B cell (primary cell): Measurements from ENCODE around the gene CNKSR3. TPM values are rescaled to one million over a fixed set of nuclear protein-coding genes. Genes with fewer than 3 reads are reported as not detected.

Source experiments
- ATAC-seq: fragments of 200-7000 bp; cut with Tn5 transposase; one replicate; pipeline ENCODE4 v1.10.0; 2021; ENCODE audit warnings: low read depth, mild to moderate bottlenecking, moderate number of reproducible peaks, moderate library complexity
- CTCF ChIA-PET: fragments of 350-600 bp; sonication (Branson Sonifier 250); formaldehyde crosslinking; loops from one replicate; lab custom pipeline; 2021; ENCODE audit warnings: antibody characterized with exemption, inconsistent platforms; lab: Charles Lee
- POLR2A ChIA-PET: fragments of 350-600 bp; sonication (Branson Sonifier 250); formaldehyde crosslinking; loops from one replicate; lab custom pipeline; 2021; ENCODE audit warnings: antibody characterized with exemption; lab: Charles Lee
- DNase-seq: peaks from one replicate; pipeline ENCODE4 v3.0.0; 2013
- H2AFZ ChIP-seq: 2 replicates; pipeline ENCODE4 v1.6.1; 2012; ENCODE audit warnings: mild to moderate bottlenecking, low read depth, low read length; ENCODE audit not compliant: insufficient read depth, poor library complexity, severe bottlenecking
- H3K27ac ChIP-seq, 2 donors: 1 replicate in 1 of 2; 2 replicates in 1 of 2; pipeline ENCODE4 v1.5.1; 2012 to 2013; ENCODE audit warnings: low read length in 2 of 2, mild to moderate bottlenecking in 2 of 2, moderate library complexity in 1 of 2
- H3K27me3 ChIP-seq, 4 experiments: fragments of 200-600 bp in 1 of 4; sonication (generic) in 1 of 4; replicated peaks in 1 of 4; 1 replicate in 2 of 4; 2 replicates in 2 of 4; pipeline versions ENCODE4 v1.6.1 to v1.7.0; 2013 to 2016; ENCODE audit warnings: low read length in 3 of 4, mild to moderate bottlenecking in 2 of 4, mixed read lengths in 1 of 4, moderate library complexity in 1 of 4; ENCODE audit not compliant: insufficient read depth in 4 of 4, control insufficient read depth in 3 of 4; ENCODE audit errors: control extremely low read depth in 1 of 4
- H3K36me3 ChIP-seq, 2 experiments: replicated peaks in 1 of 2; 1 replicate in 1 of 2; 2 replicates in 1 of 2; pipeline versions ENCODE4 v1.6.1 to v1.7.1; 2013; ENCODE audit warnings: low read length in 1 of 2; ENCODE audit not compliant: insufficient read depth in 2 of 2, control insufficient read depth in 1 of 2; ENCODE audit errors: control extremely low read depth in 1 of 2, extremely low read depth in 1 of 2
- H3K4me1 ChIP-seq, 2 donors: fragments of 200-600 bp in 1 of 2; sonication (generic) in 1 of 2; 1 replicate in 1 of 2; 2 replicates in 1 of 2; pipeline versions ENCODE4 v1.5.1 to v1.6.1; 2013 to 2017; ENCODE audit warnings: low read length in 2 of 2; ENCODE audit not compliant: control insufficient read depth in 2 of 2, insufficient read depth in 2 of 2
- H3K4me2 ChIP-seq: replicated peaks from 2 replicates; pipeline ENCODE3; 2012; ENCODE audit warnings: mild to moderate bottlenecking, low read depth, low read length; ENCODE audit not compliant: poor library complexity, severe bottlenecking
- H3K4me3 ChIP-seq, 5 experiments: fragments of 200-600 bp in 1 of 5; sonication (generic) in 1 of 5; 1 replicate in 3 of 5; 2 replicates in 2 of 5; pipeline versions ENCODE4 v1.5.1 to v1.7.0; 2011 to 2016; ENCODE audit warnings: low read length in 4 of 5, mild to moderate bottlenecking in 4 of 5, low read depth in 2 of 5, control low read depth in 1 of 5, moderate library complexity in 1 of 5; ENCODE audit not compliant: insufficient read depth in 1 of 5; ENCODE audit errors: control extremely low read depth in 1 of 5, extremely low read depth in 1 of 5
- H3K79me2 ChIP-seq: fragments of 200-600 bp; sonication (generic); one replicate; pipeline ENCODE4 v1.6.0; 2016; ENCODE audit warnings: low read length; ENCODE audit not compliant: control insufficient read depth, insufficient read depth
- H3K9ac ChIP-seq: fragments of 200-600 bp; sonication (generic); 2 replicates; pipeline ENCODE4 v1.6.1; 2017; ENCODE audit warnings: mild to moderate bottlenecking, low read length, moderate library complexity
- H3K9me3 ChIP-seq, 3 donors: one replicate each; pipeline versions ENCODE4 v1.6.1 to v1.7.1; 2013; ENCODE audit warnings: low read length in 2 of 3; ENCODE audit not compliant: control insufficient read depth in 2 of 3, insufficient read depth in 1 of 3; ENCODE audit errors: control extremely low read depth in 1 of 3
- H4K20me1 ChIP-seq: 2 replicates; pipeline ENCODE4 v1.6.0; 2012; ENCODE audit warnings: mild to moderate bottlenecking, low read length; ENCODE audit not compliant: insufficient read depth, control insufficient read depth, poor library complexity, severe bottlenecking
- H3K27ac Mint-ChIP-seq: one replicate; pipeline ENCODE4 v1.8.0; 2021; ENCODE audit warnings: mixed read lengths
- H3K27me3 Mint-ChIP-seq: one replicate; pipeline ENCODE4 v1.8.0; 2021; ENCODE audit warnings: mixed read lengths
- H3K4me1 Mint-ChIP-seq: one replicate; pipeline ENCODE4 v1.8.0; 2021; ENCODE audit warnings: mixed read lengths
- H3K4me3 Mint-ChIP-seq: one replicate; pipeline ENCODE4 v1.8.0; 2021; ENCODE audit warnings: mixed read lengths
- H3K9me3 Mint-ChIP-seq: one replicate; pipeline ENCODE4 v1.8.0; 2022; ENCODE audit warnings: mixed read lengths; ENCODE audit not compliant: insufficient read depth
- EZH2 ChIP-seq: IDR thresholded peaks from 2 replicates; pipeline ENCODE4 v1.6.1; 2012; ENCODE audit warnings: borderline replicate concordance, low read depth, mild to moderate bottlenecking, moderate library complexity, low read length; ENCODE audit not compliant: insufficient read depth, poor library complexity, severe bottlenecking
- WGBS: methylation state at CpG from one replicate; pipeline ENCODE4 v1.1.5; 2013; ENCODE audit warnings: missing lambda C conversion rate; ENCODE audit not compliant: insufficient coverage; 5-methylcytosine and 5-hydroxymethylcytosine counted together
- intact Hi-C: fragments of 100-400 bp; cut with micrococcal nuclease; formaldehyde crosslinking; loops from one replicate; pipeline ENCODE4 v1.10.0; 2022
- polyA plus RNA-seq: library from polyadenylated mRNA; depleted of rRNA; stranded (reverse); fragments of >200 nt; gene quantifications from 2 replicates; pipeline ENCODE4 v1.2.3, GENCODE V29; 2012
- total RNA-seq, 2 donors: library from RNA; stranded (reverse); fragments of 120-200 nt in 1 of 2; gene quantifications; 1 replicate in 1 of 2; 2 replicates in 1 of 2; pipeline versions ENCODE4 v1.2.3 to v1.2.4, GENCODE V29; 2013 to 2022
- TF ChIP-seq, protein P1 (sequence below): fragments of 200-600 bp; IDR thresholded peaks from one replicate; pipeline ENCODE4 v1.8.0; 2022; ENCODE audit warnings: antibody characterized with exemption, mild to moderate bottlenecking

The CNKSR3 gene
- total and polyA plus RNA-seq, 2 donors (not counting 1 experiment from before 2014, with no cell fraction given), result not detected

- H3K79me2 ChIP-seq, result no peaks in the 10 kb centered on the region
- CTCF ChIA-PET, result interaction anchor here (0.9 kb wide), 1 partner anchor 41 kb away, joined by 3 read pairs; no protein-coding TSS in a partner anchor
These were observed 51.7 kb downstream of the CNKSR3 start for GRCh38 chr6:154458565-154459470.

DNA sequence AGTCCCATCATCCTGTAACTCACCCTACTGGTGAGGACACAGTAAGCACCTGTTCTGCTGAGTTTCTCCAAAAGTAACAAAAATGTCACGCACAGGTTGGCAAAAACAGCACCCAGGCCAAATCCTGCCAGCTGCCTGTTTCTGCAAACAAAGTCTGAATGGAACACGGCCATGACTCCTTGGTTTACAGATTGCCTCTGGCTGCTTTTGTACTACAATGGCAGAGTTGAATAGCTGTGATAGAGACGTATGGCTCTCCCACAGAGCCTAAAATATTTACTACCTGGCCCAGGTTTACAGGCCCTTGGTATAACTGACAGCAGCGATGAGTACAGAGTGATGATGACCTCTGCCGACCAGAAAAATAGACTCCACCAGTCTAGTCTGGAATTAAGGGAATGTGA, 52.6 kb downstream of the CNKSR3 start:
- H3K4me3 ChIP-seq, result no peak overlapping the region
- intact Hi-C loops, result no loop called here
- Mint-ChIP-seq H3K9me3 (no peaks in the 10 kb centered on the region), H3K27ac (no peak overlapping the region), H3K4me1 (no peaks in the 10 kb centered on the region), H3K4me3 (no peak overlapping the region), H3K27me3 (peaks cover 12% of the 10 kb centered on the region)
- H3K9ac ChIP-seq, result no peak overlapping the region
- H3K36me3 ChIP-seq, result no peaks in the 10 kb centered on the region
- ATAC-seq, result no peak
- WGBS, result 100% methylated on average over 2 of the region's 5 CpGs
- no peaks in the 10 kb centered on the region for H3K79me2 ChIP-seq
- no peak overlapping the region for H2AFZ ChIP-seq
- POLR2A ChIA-PET, result no interaction called here
- H3K9me3 ChIP-seq, result no peaks in the 10 kb centered on the region
- H3K27me3 ChIP-seq, result no peaks in the 10 kb centered on the region
- CTCF ChIA-PET, result interaction anchor here (1.4 kb wide), 1 partner anchor 10 kb away, joined by 6 read pairs; no protein-coding TSS in a partner anchor
- H3K4me1 ChIP-seq, result no peaks in the 10 kb centered on the region
- H3K27ac ChIP-seq, result no peak overlapping the region
- no peak for DNase-seq
- TF ChIP-seq, protein P1, sequence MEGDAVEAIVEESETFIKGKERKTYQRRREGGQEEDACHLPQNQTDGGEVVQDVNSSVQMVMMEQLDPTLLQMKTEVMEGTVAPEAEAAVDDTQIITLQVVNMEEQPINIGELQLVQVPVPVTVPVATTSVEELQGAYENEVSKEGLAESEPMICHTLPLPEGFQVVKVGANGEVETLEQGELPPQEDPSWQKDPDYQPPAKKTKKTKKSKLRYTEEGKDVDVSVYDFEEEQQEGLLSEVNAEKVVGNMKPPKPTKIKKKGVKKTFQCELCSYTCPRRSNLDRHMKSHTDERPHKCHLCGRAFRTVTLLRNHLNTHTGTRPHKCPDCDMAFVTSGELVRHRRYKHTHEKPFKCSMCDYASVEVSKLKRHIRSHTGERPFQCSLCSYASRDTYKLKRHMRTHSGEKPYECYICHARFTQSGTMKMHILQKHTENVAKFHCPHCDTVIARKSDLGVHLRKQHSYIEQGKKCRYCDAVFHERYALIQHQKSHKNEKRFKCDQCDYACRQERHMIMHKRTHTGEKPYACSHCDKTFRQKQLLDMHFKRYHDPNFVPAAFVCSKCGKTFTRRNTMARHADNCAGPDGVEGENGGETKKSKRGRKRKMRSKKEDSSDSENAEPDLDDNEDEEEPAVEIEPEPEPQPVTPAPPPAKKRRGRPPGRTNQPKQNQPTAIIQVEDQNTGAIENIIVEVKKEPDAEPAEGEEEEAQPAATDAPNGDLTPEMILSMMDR, result no peak
- no peak for TF ChIP-seq EZH2
- no peaks in the 10 kb centered on the region for H4K20me1 ChIP-seq
- H3K4me2 ChIP-seq, result no peak overlapping the region

More at GRCh38 chr6:154458565-154459470, 51.7 kb downstream of the CNKSR3 start:
- intact Hi-C loops, result no loop called here
- no peaks in the 10 kb centered on the region for H3K36me3 ChIP-seq
- DNase-seq (no peak), ATAC-seq (no peak)
- Mint-ChIP-seq H3K9me3 (no peaks in the 10 kb centered on the region), H3K4me3 (no peak overlapping the region), H3K27ac (no peak overlapping the region), H3K4me1 (no peaks in the 10 kb centered on the region), H3K27me3 (peaks cover 12% of the 10 kb centered on the region)
- H3K27me3 ChIP-seq, result no peaks in the 10 kb centered on the region
- H3K9ac ChIP-seq, result no peak overlapping the region
- H3K4me1 ChIP-seq, result no peaks in the 10 kb centered on the region
- POLR2A ChIA-PET, result no interaction called here
- no peaks in the 10 kb centered on the region for H3K9me3 ChIP-seq
- no peaks in the 10 kb centered on the region for H4K20me1 ChIP-seq
- no peak for TF ChIP-seq EZH2
- TF ChIP-seq, protein P1, result peak; percentile 13
- no peak overlapping the region for H3K27ac ChIP-seq
- H3K4me3 ChIP-seq, result no peak overlapping the region
- no peak overlapping the region for H3K4me2 ChIP-seq
- 94% methylated on average over 4 of the region's 8 CpGs for WGBS
- no peak overlapping the region for H2AFZ ChIP-seq
